NAMALWA (cell line): ENCODE measurements around the gene ABTB2.
A peak's percentile ranks its signal among the peaks of the same experiment; 100 is the strongest.
"Not testable (repeated sequence)": the region's sequence is repeated elsewhere in the genome, so short reads cannot be mapped to it uniquely, and the experiment has no call there.

ENCODE experiments used
- DNase-seq: peaks from one replicate; pipeline ENCODE4 v3.0.0-alpha.2; 2015; ENCODE audit warnings: low spot score

Gene ABTB2

DNA sequence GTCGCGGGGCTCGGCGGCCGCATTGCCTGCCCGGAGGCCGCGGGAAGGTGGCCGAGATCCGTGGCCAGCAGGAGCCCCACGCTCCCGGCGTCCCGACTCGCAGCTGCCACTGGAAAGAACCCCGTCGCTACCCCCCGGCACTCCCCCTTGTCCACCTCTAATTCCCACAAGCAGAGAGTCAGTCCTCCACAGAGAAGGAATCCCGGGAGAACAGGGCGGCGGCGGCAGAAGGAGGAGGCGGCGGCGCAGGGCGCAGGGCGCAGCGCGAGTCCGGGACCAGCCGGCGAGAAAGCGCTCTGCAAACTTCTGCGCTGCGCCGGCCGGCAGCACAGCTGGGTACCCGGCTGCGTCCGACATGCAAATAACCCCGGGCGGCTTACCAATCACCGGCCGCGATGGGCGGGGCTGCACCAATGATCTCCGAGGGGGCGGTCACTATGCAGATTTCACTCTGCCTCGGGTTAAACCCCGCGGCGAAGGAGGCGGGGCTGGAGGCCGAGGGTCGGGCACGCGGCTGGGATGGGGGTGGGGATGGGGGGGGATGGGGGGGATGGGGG is at the start of gene ABTB2:
Gene ABTB2, minus strand, starts transcription at position 310 of the 557 bp plus-strand sequence.
- no peak for DNase-seq

DNA sequence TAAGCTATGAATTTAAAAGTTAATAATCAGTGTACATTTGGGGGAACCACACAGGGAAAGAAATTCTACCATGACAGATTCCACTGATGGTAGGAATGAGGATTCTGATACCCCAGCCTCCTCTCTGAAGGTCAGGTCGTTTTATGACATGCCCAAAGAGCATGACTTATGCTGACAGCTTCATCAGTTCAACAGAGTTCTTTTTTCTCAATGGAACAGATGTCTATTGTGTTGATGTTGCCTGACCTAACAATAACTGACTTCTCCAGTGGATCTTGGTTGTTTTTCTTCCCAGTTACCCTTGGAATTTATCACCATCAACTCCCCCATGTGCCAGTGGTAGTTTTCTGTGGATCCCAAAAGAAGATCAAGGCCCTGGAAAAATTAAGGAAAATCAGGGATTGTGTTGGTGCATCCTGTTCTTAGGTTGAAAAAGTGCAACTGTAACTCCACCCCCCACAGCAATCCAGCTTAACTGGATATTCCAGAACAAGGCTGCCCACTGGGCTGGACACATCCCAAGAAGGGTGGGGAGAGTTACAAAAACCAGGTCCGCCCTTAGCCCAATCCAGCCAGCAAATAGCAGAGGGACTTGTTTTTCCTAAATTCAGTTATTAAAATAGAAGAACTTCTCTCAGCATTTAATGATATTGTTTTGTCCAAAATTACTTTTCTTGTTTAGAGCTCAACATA is 49.5 kb upstream of the ABTB2 start:
- DNase-seq = no peak

DNA sequence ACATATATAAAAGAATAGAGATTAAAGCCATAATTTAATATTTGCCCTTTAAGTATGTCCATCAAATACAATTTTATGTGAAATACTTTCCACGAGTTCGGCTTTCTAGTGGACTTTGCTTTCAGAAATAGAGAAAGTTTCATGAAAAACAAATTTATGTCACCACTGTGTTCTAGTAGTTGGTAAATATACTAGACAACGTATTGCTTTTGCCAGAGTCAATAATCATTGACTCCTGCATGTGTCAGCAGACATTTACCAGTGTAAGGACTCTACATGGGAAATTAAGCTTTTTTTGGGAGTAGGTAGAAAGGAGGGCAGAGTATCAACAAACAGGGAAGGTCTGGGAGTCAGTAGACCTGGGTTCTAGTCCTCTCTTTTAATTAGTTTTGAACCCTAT is 48.6 kb upstream of the ABTB2 start:
- no peak for DNase-seq

DNA sequence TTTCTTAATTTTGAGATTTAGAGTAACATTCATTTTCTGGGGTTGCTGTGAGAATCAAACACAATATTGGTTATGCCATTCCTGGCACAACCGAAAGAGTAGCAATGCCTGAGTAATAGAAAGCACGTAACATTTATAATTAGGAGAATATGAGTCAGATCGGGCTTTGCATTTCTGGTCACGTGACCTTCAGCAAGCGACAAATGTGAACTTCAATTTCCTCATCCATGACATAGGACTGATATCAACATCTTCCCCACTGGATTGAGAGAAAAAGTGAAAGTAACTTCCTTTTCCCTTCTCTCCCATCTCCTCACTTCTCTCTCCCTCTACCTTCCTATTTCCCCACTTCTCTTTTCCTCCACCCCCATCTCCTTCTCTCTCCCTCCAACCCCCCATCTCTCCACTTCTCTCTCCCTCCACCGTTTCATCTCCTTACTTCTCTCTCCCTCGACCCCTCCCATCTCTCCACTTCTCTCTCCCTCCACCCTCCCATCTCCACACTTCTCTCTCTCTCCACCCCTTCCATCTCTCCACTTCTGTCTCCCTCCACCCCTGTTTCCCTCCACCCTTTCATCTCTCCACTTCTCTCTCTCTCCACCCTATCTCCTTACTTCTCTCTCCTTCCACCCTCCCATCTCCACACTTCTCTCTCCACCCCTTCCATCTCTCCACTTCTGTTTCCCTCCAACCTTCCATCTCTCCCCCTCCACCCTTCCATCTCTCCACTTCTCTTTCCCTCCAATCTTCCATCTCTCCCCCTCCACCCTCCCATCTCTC is 47.5 kb upstream of the ABTB2 start:
- no peak for DNase-seq

DNA sequence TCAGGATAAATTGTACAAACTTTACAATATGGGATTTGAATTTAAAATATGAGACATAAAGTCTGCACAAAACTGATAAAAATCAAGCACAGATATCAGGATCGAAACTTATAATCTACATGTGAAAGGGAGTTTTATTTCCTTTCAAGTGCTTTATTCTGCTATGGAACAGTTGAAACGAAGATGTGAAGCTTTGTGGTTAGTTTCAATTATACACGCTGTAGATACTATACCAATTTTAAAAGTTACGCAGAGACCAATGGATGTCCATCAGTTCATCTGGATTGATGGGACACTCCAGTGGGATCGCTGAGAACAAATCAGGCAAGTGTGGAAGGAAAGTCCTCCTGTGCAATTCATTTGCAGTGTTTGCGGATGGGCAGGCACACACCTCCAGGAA is 46.5 kb upstream of the ABTB2 start:
- no peak for DNase-seq

DNA sequence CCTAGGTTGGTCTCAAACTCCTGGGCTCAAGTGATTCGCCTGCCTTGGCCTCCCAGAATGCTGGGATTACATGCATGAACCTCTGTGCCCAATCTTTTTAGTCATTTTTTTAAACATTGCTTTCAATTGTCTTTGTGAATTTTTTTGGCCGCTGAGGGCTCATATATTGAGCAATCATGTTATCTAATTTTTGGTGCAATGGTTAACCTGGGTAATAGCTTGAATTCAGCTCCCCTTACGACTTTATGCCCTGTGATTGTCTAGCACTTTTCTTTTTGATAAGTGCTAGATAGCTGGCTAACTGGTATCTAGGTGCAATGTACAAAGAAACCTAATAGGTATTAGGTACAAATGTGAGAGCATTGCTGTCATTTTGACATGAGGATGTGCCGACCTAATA is 45.6 kb upstream of the ABTB2 start:
- no peak for DNase-seq

DNA sequence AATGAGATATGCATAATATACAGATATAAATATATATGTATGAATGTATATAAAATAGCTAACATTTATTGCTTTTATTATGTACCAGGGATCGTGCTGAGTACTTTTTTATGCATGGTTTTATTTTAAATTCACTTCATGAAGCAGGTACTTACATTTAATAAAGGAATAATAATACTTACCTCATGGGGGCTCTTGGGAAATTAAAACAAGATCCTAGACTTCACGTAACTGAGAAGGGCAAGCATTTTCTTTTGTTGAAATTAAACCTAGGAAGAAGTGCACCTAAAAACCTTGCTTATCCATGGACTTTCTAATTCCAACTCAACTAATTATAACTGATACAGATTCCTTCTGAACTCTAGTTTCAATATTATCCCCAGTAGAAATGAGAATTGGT is 40.0 kb upstream of the ABTB2 start:
- no peak for DNase-seq

DNA sequence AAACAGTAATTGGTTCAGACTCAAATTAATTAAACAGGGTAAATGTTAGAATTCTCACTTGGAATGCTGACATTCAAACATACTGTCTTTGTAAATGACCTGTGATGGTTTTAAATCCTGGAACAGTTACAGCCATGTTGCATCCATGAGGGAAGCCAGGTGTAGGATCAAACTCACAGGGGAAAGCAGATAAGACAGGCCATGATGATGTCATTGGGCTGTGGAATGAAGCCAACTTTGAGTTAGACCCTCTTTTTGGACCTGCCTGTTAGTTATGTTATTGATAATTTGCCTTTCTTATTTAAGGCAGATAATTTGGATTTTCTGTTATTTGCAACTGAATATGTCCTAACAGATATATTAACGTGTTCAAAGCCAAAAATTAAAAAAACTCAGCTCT is 39.3 kb upstream of the ABTB2 start:
- DNase-seq = no peak

DNA sequence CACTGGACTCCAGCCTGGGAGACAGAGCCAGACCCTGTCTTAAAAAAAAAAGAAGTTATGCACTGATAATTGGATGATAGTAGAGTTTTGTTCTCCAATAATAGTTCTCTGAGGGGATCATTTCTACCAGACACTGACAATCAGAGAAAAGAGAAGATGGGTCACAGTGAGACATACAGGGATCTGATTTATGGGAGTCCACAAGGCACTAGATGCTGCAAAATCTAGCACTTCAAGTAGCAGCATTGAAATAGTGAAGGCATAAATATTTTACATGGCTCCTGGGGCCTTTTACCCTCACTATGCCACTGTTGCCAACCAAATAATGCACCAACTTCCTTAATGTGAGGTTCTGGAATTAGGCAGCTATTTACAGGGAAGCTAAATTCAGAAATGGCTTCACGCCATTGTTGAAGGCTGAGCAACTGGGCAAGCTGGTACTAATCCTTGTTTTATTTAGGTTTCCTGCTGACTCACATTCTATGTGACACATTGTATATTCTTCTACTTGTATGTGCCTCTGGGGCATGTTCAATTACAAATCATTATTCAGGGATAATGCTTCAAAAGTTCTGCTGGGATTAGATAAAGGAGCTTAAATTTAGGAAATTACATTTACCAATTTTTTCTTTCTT is 38.2 kb upstream of the ABTB2 start:
- no peak for DNase-seq

DNA sequence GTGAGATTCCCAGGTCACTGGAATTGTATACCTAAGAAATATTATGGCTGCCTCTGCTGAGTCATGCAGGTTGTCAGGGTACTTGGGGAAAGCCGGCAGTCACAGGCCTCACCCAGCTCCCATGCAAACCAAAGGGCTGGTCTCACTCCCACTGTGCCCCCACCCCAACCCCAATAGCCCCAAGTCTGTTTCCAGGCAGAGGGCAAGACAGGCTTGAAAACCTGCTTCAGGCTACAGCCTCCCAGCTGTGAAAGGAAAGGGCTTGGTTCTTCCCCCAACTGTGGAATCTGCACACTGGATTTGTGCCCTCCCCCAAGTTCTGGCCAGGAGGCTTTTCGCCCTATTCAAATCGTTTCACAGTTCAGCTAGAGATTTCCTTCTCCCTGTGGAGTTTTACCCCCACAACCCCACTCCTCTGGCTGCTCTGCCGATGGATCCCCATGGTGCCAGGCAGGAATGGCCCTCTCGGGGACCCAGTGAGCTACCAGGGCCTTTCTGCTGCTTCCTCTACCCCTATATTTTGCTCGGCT is 37.0 kb upstream of the ABTB2 start:
- no peak for DNase-seq

DNA sequence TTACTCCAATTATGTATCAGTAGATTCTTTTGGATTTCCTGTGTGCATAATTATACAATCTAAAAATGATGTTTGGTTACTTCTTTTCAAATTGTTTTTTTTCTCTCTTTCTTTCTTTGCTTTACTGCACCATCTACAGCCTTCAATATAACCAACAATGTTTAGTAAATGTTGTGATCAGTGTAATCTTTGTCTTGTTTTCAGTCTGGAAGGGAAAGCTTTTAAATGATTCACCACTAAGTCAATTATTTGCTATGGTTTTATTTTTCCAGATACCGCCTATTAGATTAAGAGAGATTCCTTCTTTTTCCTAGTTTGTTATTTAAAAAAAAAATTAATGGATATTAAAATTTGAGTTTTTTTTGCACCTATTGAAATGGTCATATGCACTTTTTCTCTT is 29.8 kb upstream of the ABTB2 start:
- DNase-seq = no peak

DNA sequence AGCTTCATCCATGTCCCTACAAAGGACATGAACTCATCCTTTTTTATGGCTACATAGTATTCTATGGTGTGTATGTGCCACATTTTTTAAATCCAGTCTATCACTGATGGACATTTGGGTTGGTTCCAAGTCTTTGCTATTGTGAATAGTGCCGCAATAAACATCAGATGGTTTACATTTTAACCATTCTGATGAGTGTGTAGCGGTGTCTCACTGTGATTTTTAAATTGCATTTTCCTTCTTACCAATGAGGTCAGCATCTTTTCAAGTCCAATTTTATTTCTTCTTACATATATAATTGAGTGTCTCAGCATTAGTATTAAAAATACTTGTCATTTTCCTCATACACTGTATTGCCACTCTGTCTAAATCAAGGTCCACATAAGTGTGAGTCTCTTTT is 28.5 kb upstream of the ABTB2 start:
- not testable (repeated sequence) for DNase-seq

DNA sequence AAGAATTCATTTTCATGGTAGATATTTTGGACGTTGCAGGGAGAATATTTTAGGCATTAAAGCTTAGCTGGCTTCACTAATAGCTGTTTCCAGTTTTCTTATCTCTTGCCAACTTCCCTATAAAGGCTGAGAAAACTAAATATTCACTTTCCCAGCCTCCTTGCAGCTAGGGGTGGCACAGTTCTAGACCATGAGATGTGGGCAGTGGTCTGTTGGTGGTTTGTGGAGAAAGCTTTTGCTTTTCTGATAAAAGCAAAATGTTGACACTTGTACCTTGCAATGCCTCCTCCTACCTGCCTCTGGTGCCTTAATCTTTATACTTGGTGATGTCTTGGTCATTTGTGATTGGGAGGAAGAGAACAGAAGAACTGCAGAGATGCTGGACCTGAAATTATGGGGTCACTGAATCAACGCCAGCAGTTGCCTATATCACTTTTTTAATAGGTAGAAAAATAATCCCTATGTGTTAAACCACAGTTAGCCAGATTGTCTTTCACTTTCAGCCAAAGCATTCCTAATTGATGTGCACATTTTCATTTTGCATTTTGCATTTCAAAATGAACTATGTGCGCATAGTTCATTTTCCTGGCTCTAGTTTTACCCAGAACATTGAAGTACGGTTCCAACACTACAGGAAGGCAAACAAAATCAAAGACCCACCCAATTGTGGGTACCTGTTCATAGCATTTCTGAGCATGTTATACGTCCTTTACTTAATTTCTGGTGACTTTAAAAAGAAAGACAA is 24.9 kb upstream of the ABTB2 start:
- DNase-seq = no peak

DNA sequence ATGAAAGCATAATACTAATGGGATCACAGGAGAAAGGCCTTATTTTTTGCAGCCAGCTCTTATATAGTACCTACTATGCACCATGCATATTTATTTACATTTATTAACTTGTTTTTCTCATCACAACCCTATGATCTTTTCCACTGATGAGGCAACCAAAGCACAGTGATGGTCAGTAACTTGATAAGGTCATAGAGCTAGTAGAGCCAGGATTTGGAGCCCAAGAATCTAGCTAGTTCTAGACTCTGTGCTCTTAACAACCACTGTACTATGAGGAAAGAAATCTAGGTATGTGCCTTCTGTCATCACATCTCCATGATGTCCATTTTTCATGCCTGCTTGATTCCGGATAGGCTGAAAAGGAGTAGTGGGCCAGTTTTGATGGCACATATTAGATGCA is 24.0 kb upstream of the ABTB2 start:
- no peak for DNase-seq

DNA sequence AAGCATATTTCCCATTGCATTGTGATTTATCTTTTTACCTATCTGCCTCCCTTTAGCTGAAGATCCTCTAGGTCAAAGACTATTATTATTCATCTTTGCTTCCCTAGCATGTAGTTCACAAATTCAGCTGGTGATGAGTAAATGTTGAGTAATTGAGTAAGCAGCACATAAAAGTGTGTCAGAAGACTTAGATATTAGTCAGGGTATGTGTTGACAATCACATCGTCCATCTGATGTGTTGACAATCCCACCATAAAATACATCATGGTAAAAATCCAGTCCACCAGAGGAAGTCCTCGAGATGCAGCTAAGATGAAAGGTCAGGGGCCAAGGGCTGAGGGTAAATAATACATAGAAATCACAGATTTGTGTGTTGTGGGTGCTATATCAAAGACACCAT is 22.9 kb upstream of the ABTB2 start:
- DNase-seq = no peak

DNA sequence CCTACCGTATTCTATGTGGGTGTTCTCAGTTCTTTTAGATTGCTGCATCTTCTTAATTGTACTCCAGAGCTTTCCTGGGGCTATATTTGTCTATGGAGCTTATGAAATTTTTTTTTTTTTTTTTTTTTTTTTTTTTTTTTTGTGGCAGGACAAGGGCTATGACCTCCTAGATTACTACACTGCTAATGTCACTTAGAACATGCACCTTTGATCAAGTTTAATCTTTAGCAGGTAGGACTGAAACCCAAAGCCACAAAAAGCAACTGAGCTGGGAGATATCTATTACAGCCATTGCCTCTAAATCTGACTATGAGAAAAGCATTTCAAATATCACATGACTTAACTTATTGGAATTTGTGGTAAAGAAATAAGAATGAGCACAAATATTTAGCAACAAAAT is 21.7 kb upstream of the ABTB2 start:
- DNase-seq = no peak

DNA sequence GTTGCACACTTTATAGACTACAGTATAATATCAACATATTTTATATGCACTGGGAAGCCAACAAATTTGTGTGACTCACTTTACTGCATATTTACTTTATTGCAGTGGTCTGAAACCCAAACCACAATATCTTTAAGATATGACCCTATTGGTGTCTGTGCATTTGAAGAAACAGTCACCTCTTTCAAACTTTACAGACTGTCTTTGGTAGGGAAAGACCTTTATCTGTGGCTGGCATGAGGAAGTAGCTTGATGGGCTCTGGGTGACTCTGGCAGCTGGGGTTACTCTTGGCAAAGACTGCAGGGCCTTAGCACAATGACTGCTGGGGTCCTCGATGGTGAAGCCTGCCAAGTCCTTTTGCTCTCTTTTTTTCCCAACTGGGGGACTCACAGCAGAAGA is 21.3 kb upstream of the ABTB2 start:
- DNase-seq = no peak

DNA sequence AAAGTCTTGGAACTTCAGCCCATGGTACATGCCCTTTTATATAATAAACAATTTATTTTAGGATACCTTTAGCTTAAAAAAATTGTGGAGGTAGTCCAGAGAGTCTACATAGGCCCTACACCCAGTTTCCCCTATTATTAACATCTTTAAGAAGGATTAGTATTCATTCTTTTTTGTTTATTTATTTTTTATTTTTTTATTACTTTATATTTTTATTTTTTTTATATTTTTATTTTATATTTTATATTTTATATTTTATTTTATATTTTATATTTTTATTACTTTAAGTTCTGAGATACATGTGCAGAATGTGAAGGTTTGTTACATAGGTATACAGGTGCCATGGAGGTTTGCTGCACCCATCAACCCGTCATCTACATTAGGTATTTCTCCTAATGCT is 15.9 kb upstream of the ABTB2 start:
- no peak for DNase-seq

DNA sequence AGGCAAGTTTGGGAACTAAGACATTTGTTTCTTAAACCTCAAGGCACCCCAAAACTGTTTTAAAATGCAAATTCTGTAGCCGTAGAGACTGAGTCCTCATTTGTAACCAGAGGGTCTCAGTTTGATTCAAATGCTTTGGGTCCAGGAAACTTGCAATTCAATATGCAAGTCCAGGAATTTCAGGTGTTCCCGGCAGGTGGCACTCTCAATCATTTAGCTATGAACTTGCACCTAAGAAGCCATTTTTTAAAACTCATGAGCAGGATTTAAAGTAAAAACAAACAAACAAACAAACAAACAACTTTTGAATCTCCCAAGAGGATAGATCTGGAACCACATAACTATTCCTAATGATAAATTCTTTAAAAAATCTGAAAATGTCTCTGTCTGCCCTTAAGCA is 8.7 kb upstream of the ABTB2 start:
- peak; percentile 9 for DNase-seq

DNA sequence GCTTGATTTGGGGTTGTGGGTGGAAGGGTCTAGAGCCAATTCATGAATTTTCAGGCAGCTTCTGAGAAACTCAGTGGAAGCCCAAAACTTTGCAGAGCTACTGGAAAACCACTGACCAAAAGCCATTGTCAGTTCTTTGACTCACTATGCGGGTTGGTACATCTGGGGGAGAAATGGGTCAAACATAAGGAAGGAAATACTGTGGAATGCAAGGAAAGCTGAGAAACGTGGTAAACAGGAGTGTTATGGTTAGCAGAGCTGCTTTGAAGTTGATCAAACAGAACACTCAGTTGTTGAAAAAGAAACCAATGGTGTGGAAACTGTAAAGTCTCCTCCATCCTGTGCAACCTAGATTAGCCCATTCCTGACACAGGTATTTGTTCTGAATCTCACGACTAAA is 6.3 kb upstream of the ABTB2 start:
- DNase-seq = no peak

DNA sequence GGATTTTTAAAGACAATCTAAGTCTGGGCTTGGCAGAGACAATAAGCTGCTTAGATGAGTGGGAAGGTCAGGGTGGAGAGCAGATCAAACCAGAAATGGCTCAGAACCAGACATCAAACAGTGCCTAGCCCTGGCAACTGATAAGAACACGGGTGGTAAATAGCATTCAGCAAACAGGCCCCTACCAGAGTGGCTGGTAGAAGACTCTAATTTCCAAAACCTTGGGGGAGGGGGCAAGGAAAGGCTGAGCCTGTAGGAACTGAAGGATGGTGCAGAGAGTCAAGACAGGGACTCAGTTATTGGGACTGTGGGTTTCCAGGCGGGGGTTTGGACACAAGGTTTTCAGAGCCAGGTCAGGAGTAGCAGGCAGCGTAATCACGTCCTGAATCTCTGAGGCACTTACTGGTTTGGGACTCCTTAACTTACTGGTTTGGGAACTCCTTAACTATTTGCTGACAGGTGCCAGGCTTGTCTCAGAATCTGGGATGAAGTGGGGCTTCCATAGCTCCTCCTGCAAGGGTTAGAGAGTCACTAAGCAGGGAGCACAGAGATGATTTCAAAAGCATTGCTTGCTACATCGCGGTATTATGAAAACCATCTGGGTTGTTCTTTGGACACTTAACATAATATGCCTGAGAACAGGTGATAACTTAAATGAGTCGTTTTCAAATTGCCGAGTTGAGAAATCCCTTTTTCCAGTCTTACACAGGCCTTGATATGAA is 5.7 kb upstream of the ABTB2 start:
- no peak for DNase-seq
